Liver (tissue), 9 donors: Measurements from ENCODE around the gene CRELD2. TPM values are rescaled to one million over a fixed set of nuclear protein-coding genes. Genes with fewer than 3 reads are reported as not detected.
A peak's percentile ranks its signal among the peaks of the same experiment; 100 is the strongest.

Source experiments
- DNase-seq: peaks from one replicate; pipeline ENCODE4 v3.0.0-alpha.2; 2017; ENCODE audit warnings: low spot score
- H3K27ac ChIP-seq, 2 donors: one replicate each; pipeline ENCODE4 v1.7.0; 2013; ENCODE audit warnings: inconsistent platforms in 2 of 2, low read length in 2 of 2, control low read depth in 1 of 2, low read depth in 1 of 2, mild to moderate bottlenecking in 1 of 2
- H3K27me3 ChIP-seq, 4 donors: one replicate each; pipeline versions ENCODE4 v1.6.1 to v1.7.0; 2013; ENCODE audit warnings: low read length in 3 of 4, inconsistent platforms in 1 of 4, mild to moderate bottlenecking in 1 of 4, moderate library complexity in 1 of 4; ENCODE audit not compliant: control insufficient read depth in 4 of 4, insufficient read depth in 4 of 4
- H3K36me3 ChIP-seq, 4 donors: one replicate each; pipeline versions ENCODE4 v1.6.1 to v1.7.0; 2013; ENCODE audit warnings: low read length in 3 of 4, mild to moderate bottlenecking in 3 of 4, low read depth in 1 of 4, moderate library complexity in 1 of 4; ENCODE audit not compliant: control insufficient read depth in 4 of 4, insufficient read depth in 3 of 4
- H3K4me1 ChIP-seq, 4 donors: one replicate each; pipeline versions ENCODE4 v1.6.1 to v1.7.0; 2013; ENCODE audit warnings: low read length in 3 of 4, mild to moderate bottlenecking in 3 of 4, moderate library complexity in 1 of 4; ENCODE audit not compliant: control insufficient read depth in 4 of 4, insufficient read depth in 4 of 4
- H3K4me3 ChIP-seq, 3 donors: one replicate each; pipeline versions ENCODE4 v1.6.1 to v1.7.0; 2013; ENCODE audit warnings: low read length in 3 of 3, control low read depth in 1 of 3, low read depth in 1 of 3, mild to moderate bottlenecking in 1 of 3
- H3K9ac ChIP-seq, 2 donors: one replicate each; pipeline ENCODE4 v1.7.0; 2013; ENCODE audit warnings: low read length in 2 of 2, mild to moderate bottlenecking in 2 of 2, moderate library complexity in 2 of 2, control low read depth in 1 of 2, low read depth in 1 of 2
- H3K9me3 ChIP-seq, 4 donors: one replicate each; pipeline versions ENCODE4 v1.6.1 to v1.7.0; 2013; ENCODE audit warnings: low read length in 3 of 4; ENCODE audit not compliant: control insufficient read depth in 4 of 4
- ATF3 ChIP-seq: IDR thresholded peaks from 2 replicates; pipeline ENCODE4 v1.6.1; 2016; ENCODE audit warnings: antibody characterized with exemption
- CTCF ChIP-seq: fragments of 150-350 bp; IDR thresholded peaks from 2 replicates; pipeline ENCODE4 v1.5.1; 2017; ENCODE audit warnings: improper control_type of control experiment, low read depth, low read length; ENCODE audit not compliant: missing input control
- EGR1 ChIP-seq, 2 donors: IDR thresholded peaks; 2 replicates each; pipeline ENCODE4 v1.6.1; 2016 to 2018; ENCODE audit warnings: antibody characterized with exemption in 2 of 2, low read depth in 2 of 2
- FOXA1 ChIP-seq: IDR thresholded peaks from 2 replicates; pipeline ENCODE4 v1.6.1; 2016; ENCODE audit warnings: antibody characterized with exemption
- FOXA2 ChIP-seq: IDR thresholded peaks from 2 replicates; pipeline ENCODE4 v1.6.1; 2016; ENCODE audit warnings: antibody characterized with exemption
- GABPA ChIP-seq, 2 donors: IDR thresholded peaks in 1 of 2; conservative IDR thresholded peaks in 1 of 2; 2 replicates each; pipeline ENCODE4 v1.6.1; 2016; ENCODE audit warnings: antibody characterized with exemption in 2 of 2, mild to moderate bottlenecking in 1 of 2, moderate library complexity in 1 of 2
- HNF4A ChIP-seq, 2 donors: conservative IDR thresholded peaks; 2 replicates each; pipeline ENCODE4 v1.6.1; 2016; ENCODE audit warnings: antibody characterized with exemption in 2 of 2, mild to moderate bottlenecking in 2 of 2
- HNF4G ChIP-seq: IDR thresholded peaks from 2 replicates; pipeline ENCODE4 v1.6.1; 2016; ENCODE audit warnings: antibody characterized with exemption
- JUND ChIP-seq, 2 donors: IDR thresholded peaks; 2 replicates each; pipeline ENCODE4 v1.6.1; 2016; ENCODE audit warnings: antibody characterized with exemption in 2 of 2
- MAX ChIP-seq: IDR thresholded peaks from 2 replicates; pipeline ENCODE4 v1.6.1; 2016; ENCODE audit warnings: antibody characterized with exemption
- NR2F2 ChIP-seq: IDR thresholded peaks from 2 replicates; pipeline ENCODE4 v1.6.1; 2016; ENCODE audit warnings: antibody characterized with exemption
- RAD21 ChIP-seq, 2 donors: IDR thresholded peaks; 2 replicates each; pipeline ENCODE4 v1.6.1; 2016; ENCODE audit warnings: antibody characterized with exemption in 2 of 2, mild to moderate bottlenecking in 2 of 2
- REST ChIP-seq: IDR thresholded peaks from 2 replicates; pipeline ENCODE4 v1.6.1; 2016; ENCODE audit warnings: antibody characterized with exemption, mild to moderate bottlenecking
- RXRA ChIP-seq, 2 donors: IDR thresholded peaks; 2 replicates each; pipeline ENCODE4 v1.6.1; 2017 to 2018; ENCODE audit warnings: antibody characterized with exemption in 2 of 2, mild to moderate bottlenecking in 1 of 2
- SP1 ChIP-seq: IDR thresholded peaks from 2 replicates; pipeline ENCODE4 v1.6.1; 2018; ENCODE audit warnings: antibody characterized with exemption, mild to moderate bottlenecking
- TAF1 ChIP-seq: conservative IDR thresholded peaks from 2 replicates; pipeline ENCODE4 v1.6.1; 2016; ENCODE audit warnings: antibody characterized with exemption, mild to moderate bottlenecking
- ZBTB33 ChIP-seq: IDR thresholded peaks from 2 replicates; pipeline ENCODE4 v1.6.1; 2016; ENCODE audit warnings: antibody characterized with exemption
- WGBS: extraction: QIAGEN DNeasy Blood & Tissue Kit; methylation state at CpG from one replicate; pipeline ENCODE4 v1.1.7; 2013; 5-methylcytosine and 5-hydroxymethylcytosine counted together
- polyA plus RNA-seq, 2 donors: library from polyadenylated mRNA; stranded (reverse) in 1 of 2; unstranded in 1 of 2; fragments of 200-250 nt in 1 of 2; fragments of >200 nt in 1 of 2; fragmentation: Nextera tagmentation in 1 of 2; extraction: Ambion mirVana in 1 of 2; gene quantifications; one replicate each; pipeline versions ENCODE4 v1.2.1 to v1.2.3, GENCODE V29; 2013 to 2015
- total RNA-seq, 2 donors: library from RNA; depleted of rRNA; stranded (reverse); fragments of >200 nt; gene quantifications; one replicate each; pipeline ENCODE4 v1.2.3, GENCODE V29; 2014
- donor health status: healthy.
- donor health status: healthy.
- donor health status: healthy.
- donor health status: healthy.
- donor health status: healthy.

The CRELD2 gene
- total and polyA plus RNA-seq, 4 donors: 17.2 to 98.1 (median 57.1) TPM

- no peak for DNase-seq
- peak overlapping the region; percentile 95 to 98 (median 95) for H3K4me3 ChIP-seq
- peak overlapping the region; percentile 70 to 80 for H3K9ac ChIP-seq
- no peaks in the 10 kb centered on the region for H3K27me3 ChIP-seq
- H3K4me1 ChIP-seq: peaks cover 26 to 61% (median 48%) of the 10 kb centered on the region in 4 donors
- WGBS: under 1% methylated on average over 84 of the region's 84 CpGs
- H3K27ac ChIP-seq: peak overlapping the region; percentile 94 to 99
- no peaks in the 10 kb centered on the region for H3K9me3 ChIP-seq
- H3K36me3 ChIP-seq: peaks cover 0 to 13% (median 3%) of the 10 kb centered on the region in 4 donors
- TF ChIP-seq REST (no peak), HNF4A (conservative IDR thresholded peaks at IDR 0.05) (no peak), FOXA1 (no peak), FOXA2 (no peak), GABPA (IDR thresholded peaks at IDR 0.05 in 1 of 2, conservative IDR thresholded peaks at IDR 0.05 in 1 of 2) (no peak), EGR1 (IDR thresholded peaks at IDR 0.05; ENCODE audit: low read depth in 2 of 2) (no peak), CTCF (no peak), ZBTB33 (no peak), ATF3 (no peak), HNF4G (no peak), RXRA (IDR thresholded peaks at IDR 0.05) (no peak), TAF1 (no peak), SP1 (no peak), RAD21 (IDR thresholded peaks at IDR 0.05) (no peak), MAX (no peak)
Observed at GRCh38 chr22:49961005-49961600, 42.7 kb downstream of the CRELD2 start.

- TF ChIP-seq NR2F2 (no peak), GABPA (IDR thresholded peaks at IDR 0.05 in 1 of 2, conservative IDR thresholded peaks at IDR 0.05 in 1 of 2) (no peak), EGR1 (IDR thresholded peaks at IDR 0.05; ENCODE audit: low read depth in 2 of 2) (no peak), JUND (IDR thresholded peaks at IDR 0.05) (no peak), CTCF (no peak)
- H3K36me3 ChIP-seq: peaks cover 0 to 13% (median 3%) of the 10 kb centered on the region in 4 donors
- WGBS: under 1% methylated on average over 49 of the region's 49 CpGs
- peaks cover 27 to 61% (median 49%) of the 10 kb centered on the region in 4 donors for H3K4me1 ChIP-seq
- no peaks in the 10 kb centered on the region for H3K27me3 ChIP-seq
- DNase-seq: no peak
- H3K9me3 ChIP-seq: no peaks in the 10 kb centered on the region
- peak overlapping the region; percentile 95 to 98 (median 95) for H3K4me3 ChIP-seq
- H3K27ac ChIP-seq: peak overlapping the region; percentile 94 to 99
- H3K9ac ChIP-seq: peak overlapping the region; percentile 70 to 80
Observed at GRCh38 chr22:49961601-49962011, 43.2 kb downstream of the CRELD2 start.
